Spleen (tissue), 7 donors: ENCODE measurements around the gene ZIC1.

Experiments
- POLR2AphosphoS5 ChIP-seq, 3 donors: sonication (generic); formaldehyde crosslinking; IDR thresholded peaks; one replicate each; pipeline ENCODE4 v1.5.1; 2017; ENCODE audit warnings: antibody characterized with exemption in 3 of 3
- TF ChIP-seq, protein P1 (sequence below), 11 experiments: fragments of 200-600 bp in 7 of 11; fragments of 450-650 bp in 4 of 11; sonication (generic) in 4 of 11; IDR thresholded peaks in 8 of 11; conservative IDR thresholded peaks in 3 of 11; 1 replicate in 7 of 11; 2 replicates in 4 of 11; pipeline versions ENCODE4 v1.4.0 to v1.8.0; 2016 to 2021; ENCODE audit warnings: antibody characterized with exemption in 11 of 11, inconsistent platforms in 4 of 11, mild to moderate bottlenecking in 1 of 11
- donor health status: DM: no; HTN: no; CAD: no; lungs with moderate emphysema.
- donor health status: DM: no; HTN: no; CAD: no.
- donor health status: DM: no; HTN: no; CAD: no.

GRCh38 chr3:147372525-147373027 is 36.6 kb upstream of the ZIC1 start:
- TF ChIP-seq, protein P1, sequence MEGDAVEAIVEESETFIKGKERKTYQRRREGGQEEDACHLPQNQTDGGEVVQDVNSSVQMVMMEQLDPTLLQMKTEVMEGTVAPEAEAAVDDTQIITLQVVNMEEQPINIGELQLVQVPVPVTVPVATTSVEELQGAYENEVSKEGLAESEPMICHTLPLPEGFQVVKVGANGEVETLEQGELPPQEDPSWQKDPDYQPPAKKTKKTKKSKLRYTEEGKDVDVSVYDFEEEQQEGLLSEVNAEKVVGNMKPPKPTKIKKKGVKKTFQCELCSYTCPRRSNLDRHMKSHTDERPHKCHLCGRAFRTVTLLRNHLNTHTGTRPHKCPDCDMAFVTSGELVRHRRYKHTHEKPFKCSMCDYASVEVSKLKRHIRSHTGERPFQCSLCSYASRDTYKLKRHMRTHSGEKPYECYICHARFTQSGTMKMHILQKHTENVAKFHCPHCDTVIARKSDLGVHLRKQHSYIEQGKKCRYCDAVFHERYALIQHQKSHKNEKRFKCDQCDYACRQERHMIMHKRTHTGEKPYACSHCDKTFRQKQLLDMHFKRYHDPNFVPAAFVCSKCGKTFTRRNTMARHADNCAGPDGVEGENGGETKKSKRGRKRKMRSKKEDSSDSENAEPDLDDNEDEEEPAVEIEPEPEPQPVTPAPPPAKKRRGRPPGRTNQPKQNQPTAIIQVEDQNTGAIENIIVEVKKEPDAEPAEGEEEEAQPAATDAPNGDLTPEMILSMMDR (IDR thresholded peaks at IDR 0.05 in 8 of 11, conservative IDR thresholded peaks at IDR 0.05 in 3 of 11) = no peak
- TF ChIP-seq POLR2AphosphoS5 (IDR thresholded peaks at IDR 0.05) = no peak
